ENCODE results near the gene DTNB. TPM values are rescaled to one million over a fixed set of nuclear protein-coding genes. Genes with fewer than 3 reads are reported as not detected.

The DTNB gene
- polyA plus RNA-seq, 3 donors = 6.3 to 7.7 (median 6.6) TPM

- 64 to 72% (median 70%) methylated on average over 10 of the region's 10 CpGs for WGBS, 3 donors
- H3K27ac ChIP-seq (ENCODE audit: low read depth, low read length) = no peak overlapping the region
Observed at GRCh38 chr2:25336383-25336841, 337.0 kb downstream of the DTNB start.

- no peak overlapping the region for H3K27ac ChIP-seq (ENCODE audit: low read depth, low read length)
- WGBS, 3 donors = 67 to 84% (median 73%) methylated on average over 6 of the region's 6 CpGs
Observed at GRCh38 chr2:25335971-25336370, 337.4 kb downstream of the DTNB start.

GRCh38 chr2:25335204-25335603 lies 338.2 kb downstream of the DTNB start:
- H3K27ac ChIP-seq (ENCODE audit: low read depth, low read length) = no peak overlapping the region
- WGBS, 3 donors = 76 to 79% (median 78%) methylated on average over 8 of the region's 8 CpGs

GRCh38 chr2:25334482-25334881 lies 338.9 kb downstream of the DTNB start:
- no peak overlapping the region for H3K27ac ChIP-seq (ENCODE audit: low read depth, low read length)
- 89 to 94% (median 90%) methylated on average over 8 of the region's 8 CpGs for WGBS, 3 donors

- WGBS, 3 donors = 52 to 68% (median 53%) methylated on average over 4 of the region's 4 CpGs
- no peak overlapping the region for H3K27ac ChIP-seq (ENCODE audit: low read depth, low read length)
Observed at GRCh38 chr2:25333981-25334380, 339.4 kb downstream of the DTNB start.

- 63 to 90% (median 87%) methylated on average over 9 of the region's 9 CpGs for WGBS, 3 donors
- no peak overlapping the region for H3K27ac ChIP-seq (ENCODE audit: low read depth, low read length)
Observed at GRCh38 chr2:25332571-25332970, 340.8 kb downstream of the DTNB start.

- H3K27ac ChIP-seq (ENCODE audit: low read depth, low read length) = no peak overlapping the region
- WGBS, 3 donors = 83 to 87% (median 84%) methylated on average over 23 of the region's 23 CpGs
Observed at GRCh38 chr2:25331686-25332365, 341.6 kb downstream of the DTNB start.

GRCh38 chr2:25330937-25331336 lies 342.4 kb downstream of the DTNB start:
- no peak overlapping the region for H3K27ac ChIP-seq (ENCODE audit: low read depth, low read length)
- WGBS, 3 donors = 88 to 96% (median 91%) methylated on average over 4 of the region's 4 CpGs

GRCh38 chr2:25330273-25330672 lies 343.1 kb downstream of the DTNB start:
- 79 to 82% (median 81%) methylated on average over 10 of the region's 10 CpGs for WGBS, 3 donors
- H3K27ac ChIP-seq (ENCODE audit: low read depth, low read length) = no peak overlapping the region

GRCh38 chr2:25328152-25329085 lies 345.0 kb downstream of the DTNB start:
- H3K27ac ChIP-seq (ENCODE audit: low read depth, low read length) = no peak overlapping the region

More at GRCh38 chr2:25328152-25329085, 345.0 kb downstream of the DTNB start:
- WGBS, 3 donors = 70 to 91% (median 76%) methylated on average over 27 of the region's 27 CpGs

Other genes with a start within 250 kb of the DTNB start
- gene ASXL2, start 204.9 kb upstream of the DTNB start, polyA plus RNA-seq = 1 to 10 TPM; 1.8 to 4.1 (median 2.6) TPM

Measured in adipose tissue (tissue), 3 donors.